Activated naive CD8-positive, alpha-beta T cell treated with anti-CD3 and anti-CD28 coated beads for 36 hours (primary cell): ENCODE measurements around the gene ALPI. TPM values are rescaled to one million over a fixed set of nuclear protein-coding genes. Genes with fewer than 3 reads are reported as not detected.

Source experiments
- DNase-seq: peaks from one replicate; pipeline ENCODE4 v3.0.0; 2021
- H3K27ac Mint-ChIP-seq: one replicate; pipeline ENCODE4 v1.8.0; 2022; ENCODE audit warnings: mild to moderate bottlenecking, moderate library complexity, mixed read lengths
- H3K27me3 Mint-ChIP-seq: one replicate; pipeline ENCODE4 v1.8.0; 2022; ENCODE audit warnings: mild to moderate bottlenecking, mixed read lengths
- H3K36me3 Mint-ChIP-seq: one replicate; pipeline ENCODE4 v1.8.0; 2021; ENCODE audit warnings: mild to moderate bottlenecking, mixed read lengths
- H3K4me1 Mint-ChIP-seq: one replicate; pipeline ENCODE4 v1.8.0; 2021; ENCODE audit warnings: mixed read lengths
- H3K4me3 Mint-ChIP-seq: one replicate; pipeline ENCODE4 v1.8.0; 2022; ENCODE audit warnings: mild to moderate bottlenecking, moderate library complexity, mixed read lengths
- H3K9me3 Mint-ChIP-seq: one replicate; pipeline ENCODE4 v1.8.0; 2022; ENCODE audit warnings: mixed read lengths
- total RNA-seq, 2 experiments: library from RNA; stranded (reverse); gene quantifications; one replicate each; pipeline ENCODE4 v1.2.3, GENCODE V29; 2021

Gene ALPI
- total RNA-seq, 2 experiments from 2014 or later: not detected

- Mint-ChIP-seq H3K27ac (no peak overlapping the region), H3K27me3 (peaks cover 17% of the 10 kb centered on the region), H3K4me1 (no peaks in the 10 kb centered on the region), H3K36me3 (no peaks in the 10 kb centered on the region), H3K4me3 (no peak overlapping the region), H3K9me3 (no peaks in the 10 kb centered on the region)
- no peak for DNase-seq
Observed at GRCh38 chr2:232459419-232460035, 3.6 kb downstream of the ALPI start.

DNA sequence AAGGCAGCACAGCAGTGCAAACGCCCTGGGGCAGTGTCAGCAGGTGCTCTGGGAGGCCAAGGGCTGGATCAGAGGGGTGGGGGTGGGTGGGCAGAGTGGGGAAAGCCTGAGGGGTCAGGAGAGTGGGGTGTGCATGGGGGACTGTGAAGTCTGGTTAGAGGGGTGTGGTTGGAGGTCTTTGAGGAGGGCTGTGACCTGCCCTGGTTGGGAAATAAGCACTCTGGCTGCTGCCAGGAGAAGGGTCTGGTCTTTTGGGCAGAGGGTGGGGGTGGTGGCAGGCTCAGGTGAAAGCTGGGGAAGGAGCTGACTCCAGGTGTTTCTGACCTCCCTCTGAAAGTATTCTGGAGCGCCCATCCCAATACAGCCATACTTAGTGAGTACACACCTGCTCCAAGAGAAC, 4.2 kb downstream of the ALPI start:
- DNase-seq: no peak
- H3K4me3 Mint-ChIP-seq: no peak overlapping the region
- H3K27me3 Mint-ChIP-seq: peaks cover 17% of the 10 kb centered on the region
- H3K36me3 Mint-ChIP-seq: no peaks in the 10 kb centered on the region
- no peak overlapping the region for H3K27ac Mint-ChIP-seq
- no peaks in the 10 kb centered on the region for H3K4me1 Mint-ChIP-seq
- no peaks in the 10 kb centered on the region for H3K9me3 Mint-ChIP-seq

GRCh38 chr2:232463701-232464543, 8.0 kb downstream of the ALPI start:
- Mint-ChIP-seq H3K4me3 (no peak overlapping the region), H3K27me3 (peaks cover 13% of the 10 kb centered on the region), H3K9me3 (no peaks in the 10 kb centered on the region), H3K36me3 (no peaks in the 10 kb centered on the region), H3K4me1 (no peaks in the 10 kb centered on the region), H3K27ac (no peak overlapping the region)
- no peak for DNase-seq

DNA sequence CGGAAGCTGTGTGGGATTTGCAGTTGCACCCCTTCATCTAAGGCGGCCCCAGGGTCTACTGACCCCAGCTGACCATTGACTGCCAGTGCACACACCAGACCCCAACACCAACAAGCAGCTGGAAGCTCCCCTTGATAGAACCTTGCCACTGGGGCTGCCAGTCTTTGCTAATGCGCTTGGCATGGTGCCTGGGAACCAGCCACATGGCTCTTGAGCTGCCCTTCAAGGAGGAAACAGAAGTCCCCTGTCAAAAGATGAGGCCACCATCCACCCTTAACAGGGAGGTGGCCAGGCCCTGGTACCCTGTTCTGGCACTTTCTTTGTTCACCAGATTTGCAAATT, 8.6 kb downstream of the ALPI start:
- Mint-ChIP-seq H3K27ac (no peak overlapping the region), H3K4me3 (no peak overlapping the region), H3K27me3 (peaks cover 9% of the 10 kb centered on the region), H3K9me3 (no peaks in the 10 kb centered on the region), H3K4me1 (no peaks in the 10 kb centered on the region), H3K36me3 (no peaks in the 10 kb centered on the region)
- DNase-seq: no peak

GRCh38 chr2:232465061-232465460, 9.1 kb downstream of the ALPI start:
- no peak for DNase-seq
- Mint-ChIP-seq H3K9me3 (no peaks in the 10 kb centered on the region), H3K27me3 (peaks cover 4% of the 10 kb centered on the region)

DNA sequence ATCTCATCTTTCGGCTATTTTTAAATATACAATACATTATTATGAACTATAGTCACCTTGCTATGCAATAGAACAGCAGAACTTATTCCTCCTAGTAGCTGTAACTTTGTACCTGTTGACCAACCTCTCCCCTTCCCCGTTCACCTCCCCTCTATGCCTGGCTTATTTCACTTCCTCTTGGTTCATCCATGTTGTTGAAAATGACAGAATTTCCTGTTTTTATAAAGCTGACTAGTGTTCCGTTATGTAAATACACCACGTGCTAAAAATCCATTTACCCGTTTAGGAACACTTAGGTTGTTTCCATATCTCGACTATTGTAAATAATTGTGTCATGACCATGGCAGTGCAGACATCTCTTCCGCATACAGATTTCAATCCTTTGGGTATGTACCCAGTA, 10.3 kb downstream of the ALPI start:
- H3K27me3 Mint-ChIP-seq: peaks cover 10% of the 10 kb centered on the region
- no peak for DNase-seq

More at GRCh38 chr2:232465061-232465460, 9.1 kb downstream of the ALPI start:
- no peaks in the 10 kb centered on the region for H3K4me1 Mint-ChIP-seq
- H3K27ac Mint-ChIP-seq: no peak overlapping the region
- no peak overlapping the region for H3K4me3 Mint-ChIP-seq
- H3K36me3 Mint-ChIP-seq: no peaks in the 10 kb centered on the region

DNA sequence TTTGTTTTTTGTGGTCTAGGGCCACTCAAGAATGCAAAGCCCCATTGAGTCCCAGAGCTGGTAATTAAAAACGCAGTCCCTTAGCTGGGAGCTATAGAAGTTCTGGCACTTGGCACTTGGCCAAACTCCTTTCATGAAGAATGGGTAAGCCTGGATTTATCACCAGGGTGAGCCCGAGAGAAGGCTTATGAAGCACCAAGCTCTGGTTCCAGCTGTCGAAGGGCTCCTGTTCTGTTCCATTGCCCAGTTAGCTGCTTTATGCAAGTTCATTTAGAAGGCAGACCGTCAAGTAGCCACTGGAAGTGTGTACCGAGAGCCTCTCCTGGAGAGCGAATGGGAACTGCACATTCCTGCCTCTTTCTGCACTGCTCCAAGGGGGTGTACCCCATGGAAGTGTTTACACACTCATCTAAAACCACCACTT, 17.5 kb downstream of the ALPI start:
- Mint-ChIP-seq H3K27ac (no peak overlapping the region), H3K4me3 (no peak overlapping the region), H3K9me3 (peaks cover 8% of the 10 kb centered on the region), H3K36me3 (peaks cover 6% of the 10 kb centered on the region), H3K4me1 (no peaks in the 10 kb centered on the region), H3K27me3 (peaks cover 39% of the 10 kb centered on the region)
- DNase-seq: no peak

More for the DNA sequence above, 10.3 kb downstream of the ALPI start:
- Mint-ChIP-seq H3K36me3 (no peaks in the 10 kb centered on the region), H3K9me3 (no peaks in the 10 kb centered on the region), H3K4me1 (no peaks in the 10 kb centered on the region), H3K27ac (no peak overlapping the region), H3K4me3 (no peak overlapping the region)

GRCh38 chr2:232476045-232476444, 20.1 kb downstream of the ALPI start:
- H3K4me1 Mint-ChIP-seq: no peaks in the 10 kb centered on the region
- peaks cover 31% of the 10 kb centered on the region for H3K27me3 Mint-ChIP-seq

DNA sequence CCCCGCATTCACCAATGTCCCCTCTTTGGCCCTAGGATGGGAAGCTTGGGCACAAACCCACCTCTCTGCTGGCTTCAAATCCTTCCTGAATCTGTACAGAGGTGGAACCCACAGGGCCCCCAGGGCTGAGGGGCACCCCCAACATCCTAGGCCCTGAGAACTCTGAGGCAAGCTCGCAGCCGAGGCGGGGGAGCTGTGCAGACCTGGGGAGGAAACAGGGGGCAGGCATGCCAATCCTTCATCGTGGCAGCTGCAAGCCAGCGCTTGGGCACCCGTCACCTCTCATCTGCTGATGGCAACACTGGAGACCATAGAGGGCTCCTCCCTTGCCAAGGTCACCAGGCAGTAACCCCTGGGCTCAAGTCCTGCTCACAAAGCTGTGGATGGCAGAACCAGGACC, 20.8 kb downstream of the ALPI start:
- peaks cover 6% of the 10 kb centered on the region for H3K36me3 Mint-ChIP-seq
- no peak for DNase-seq
- peaks cover 8% of the 10 kb centered on the region for H3K9me3 Mint-ChIP-seq
- H3K4me3 Mint-ChIP-seq: no peak overlapping the region
- H3K27me3 Mint-ChIP-seq: peaks cover 24% of the 10 kb centered on the region
- no peaks in the 10 kb centered on the region for H3K4me1 Mint-ChIP-seq
- no peak overlapping the region for H3K27ac Mint-ChIP-seq

More at GRCh38 chr2:232476045-232476444, 20.1 kb downstream of the ALPI start:
- H3K36me3 Mint-ChIP-seq: peaks cover 6% of the 10 kb centered on the region
- no peak for DNase-seq
- no peak overlapping the region for H3K27ac Mint-ChIP-seq
- peaks cover 8% of the 10 kb centered on the region for H3K9me3 Mint-ChIP-seq
- H3K4me3 Mint-ChIP-seq: no peak overlapping the region

DNA sequence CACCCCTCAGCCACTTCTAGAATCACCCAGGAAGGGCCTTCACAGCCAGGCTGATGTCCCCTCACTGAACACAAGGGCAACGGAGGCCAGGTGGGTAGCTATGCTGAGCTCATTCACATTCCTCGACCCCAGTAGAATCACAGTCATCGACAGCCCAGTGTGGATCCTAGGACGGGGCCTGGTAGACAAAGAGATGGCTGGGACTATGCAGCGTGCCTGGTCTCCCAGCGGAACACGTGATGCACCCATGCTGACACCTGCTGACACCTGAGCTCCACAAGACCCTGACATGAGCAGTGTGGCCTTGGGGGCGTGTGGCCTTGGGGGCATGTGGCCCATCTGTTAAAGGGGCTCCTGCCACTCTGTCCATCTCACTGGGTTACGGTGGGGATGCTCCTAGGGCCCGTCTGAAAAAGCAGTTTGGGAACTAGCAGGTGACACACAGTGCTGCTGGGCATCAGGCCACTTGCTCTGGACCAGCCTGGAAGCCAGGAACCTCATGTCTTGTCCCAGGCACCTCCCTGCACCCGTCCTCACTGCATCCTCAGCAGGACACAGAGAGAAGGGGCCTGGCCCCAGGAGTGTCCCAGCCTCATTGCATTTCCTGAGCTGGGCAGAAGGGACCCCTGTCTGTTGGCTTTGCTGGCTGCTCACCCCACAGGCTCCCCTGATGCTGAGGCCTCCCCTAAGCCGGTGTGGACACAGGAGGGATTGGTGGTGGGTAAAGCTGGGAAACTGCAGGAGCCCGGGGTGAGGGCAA, 22.0 kb downstream of the ALPI start:
- Mint-ChIP-seq H3K4me3 (no peak overlapping the region), H3K9me3 (peaks cover under 1% of the 10 kb centered on the region), H3K27ac (no peak overlapping the region), H3K27me3 (peaks cover 15% of the 10 kb centered on the region), H3K36me3 (peaks cover under 1% of the 10 kb centered on the region), H3K4me1 (no peaks in the 10 kb centered on the region)
- no peak for DNase-seq

- H3K27me3 Mint-ChIP-seq: peaks cover 11% of the 10 kb centered on the region
- no peak for DNase-seq
- H3K4me3 Mint-ChIP-seq: no peak overlapping the region
Observed at GRCh38 chr2:232478571-232479340, 22.8 kb downstream of the ALPI start.

GRCh38 chr2:232479341-232480200, 23.6 kb downstream of the ALPI start:
- no peaks in the 10 kb centered on the region for H3K4me1 Mint-ChIP-seq
- H3K9me3 Mint-ChIP-seq: no peaks in the 10 kb centered on the region
- DNase-seq: no peak
- H3K36me3 Mint-ChIP-seq: no peaks in the 10 kb centered on the region
- H3K27ac Mint-ChIP-seq: no peak overlapping the region
- no peak overlapping the region for H3K4me3 Mint-ChIP-seq
- peaks cover 15% of the 10 kb centered on the region for H3K27me3 Mint-ChIP-seq

More at GRCh38 chr2:232478571-232479340, 22.8 kb downstream of the ALPI start:
- H3K36me3 Mint-ChIP-seq: no peaks in the 10 kb centered on the region
- no peak overlapping the region for H3K27ac Mint-ChIP-seq
- H3K4me1 Mint-ChIP-seq: no peaks in the 10 kb centered on the region
- no peaks in the 10 kb centered on the region for H3K9me3 Mint-ChIP-seq

- Mint-ChIP-seq H3K27ac (no peak overlapping the region), H3K4me1 (peaks cover 3% of the 10 kb centered on the region), H3K4me3 (no peak overlapping the region), H3K36me3 (no peaks in the 10 kb centered on the region), H3K9me3 (no peaks in the 10 kb centered on the region), H3K27me3 (peaks cover 18% of the 10 kb centered on the region)
- DNase-seq: no peak
Observed at GRCh38 chr2:232480201-232481190, 24.5 kb downstream of the ALPI start.
